GM12872 (cell line): Measurements from ENCODE around the gene OR9A2.

ENCODE experiments used
- TF ChIP-seq, protein P1 (sequence below): IDR thresholded peaks from 3 replicates; pipeline ENCODE4 v1.5.1; 2011; ENCODE audit warnings: low read depth, mild to moderate bottlenecking, low read length, moderate library complexity; ENCODE audit not compliant: insufficient read depth

Gene OR9A2

DNA sequence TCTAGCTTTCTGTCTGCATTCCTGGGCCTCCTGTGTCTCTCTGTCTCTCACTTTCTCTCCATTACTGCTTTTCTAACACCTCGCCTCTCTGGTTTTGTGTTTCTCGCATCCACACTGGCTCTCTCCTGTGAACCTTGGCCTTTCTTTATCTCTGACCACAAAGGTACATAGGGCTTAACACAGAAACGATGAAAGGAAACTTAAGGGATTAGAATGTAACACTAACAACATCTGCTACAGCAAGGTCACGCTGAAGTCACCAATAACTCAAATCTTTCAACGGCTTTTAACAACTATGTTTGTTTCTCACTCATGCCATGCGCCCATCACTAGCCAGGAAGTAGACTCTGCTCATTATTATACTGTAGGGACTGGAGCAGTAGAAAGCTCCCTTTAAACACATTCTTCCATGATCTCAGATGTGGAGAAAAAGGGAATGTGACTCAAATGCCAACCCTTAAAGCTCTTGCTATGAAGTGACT is 15.9 kb upstream of the OR9A2 start:
- TF ChIP-seq, protein P1, sequence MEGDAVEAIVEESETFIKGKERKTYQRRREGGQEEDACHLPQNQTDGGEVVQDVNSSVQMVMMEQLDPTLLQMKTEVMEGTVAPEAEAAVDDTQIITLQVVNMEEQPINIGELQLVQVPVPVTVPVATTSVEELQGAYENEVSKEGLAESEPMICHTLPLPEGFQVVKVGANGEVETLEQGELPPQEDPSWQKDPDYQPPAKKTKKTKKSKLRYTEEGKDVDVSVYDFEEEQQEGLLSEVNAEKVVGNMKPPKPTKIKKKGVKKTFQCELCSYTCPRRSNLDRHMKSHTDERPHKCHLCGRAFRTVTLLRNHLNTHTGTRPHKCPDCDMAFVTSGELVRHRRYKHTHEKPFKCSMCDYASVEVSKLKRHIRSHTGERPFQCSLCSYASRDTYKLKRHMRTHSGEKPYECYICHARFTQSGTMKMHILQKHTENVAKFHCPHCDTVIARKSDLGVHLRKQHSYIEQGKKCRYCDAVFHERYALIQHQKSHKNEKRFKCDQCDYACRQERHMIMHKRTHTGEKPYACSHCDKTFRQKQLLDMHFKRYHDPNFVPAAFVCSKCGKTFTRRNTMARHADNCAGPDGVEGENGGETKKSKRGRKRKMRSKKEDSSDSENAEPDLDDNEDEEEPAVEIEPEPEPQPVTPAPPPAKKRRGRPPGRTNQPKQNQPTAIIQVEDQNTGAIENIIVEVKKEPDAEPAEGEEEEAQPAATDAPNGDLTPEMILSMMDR, result no peak

DNA sequence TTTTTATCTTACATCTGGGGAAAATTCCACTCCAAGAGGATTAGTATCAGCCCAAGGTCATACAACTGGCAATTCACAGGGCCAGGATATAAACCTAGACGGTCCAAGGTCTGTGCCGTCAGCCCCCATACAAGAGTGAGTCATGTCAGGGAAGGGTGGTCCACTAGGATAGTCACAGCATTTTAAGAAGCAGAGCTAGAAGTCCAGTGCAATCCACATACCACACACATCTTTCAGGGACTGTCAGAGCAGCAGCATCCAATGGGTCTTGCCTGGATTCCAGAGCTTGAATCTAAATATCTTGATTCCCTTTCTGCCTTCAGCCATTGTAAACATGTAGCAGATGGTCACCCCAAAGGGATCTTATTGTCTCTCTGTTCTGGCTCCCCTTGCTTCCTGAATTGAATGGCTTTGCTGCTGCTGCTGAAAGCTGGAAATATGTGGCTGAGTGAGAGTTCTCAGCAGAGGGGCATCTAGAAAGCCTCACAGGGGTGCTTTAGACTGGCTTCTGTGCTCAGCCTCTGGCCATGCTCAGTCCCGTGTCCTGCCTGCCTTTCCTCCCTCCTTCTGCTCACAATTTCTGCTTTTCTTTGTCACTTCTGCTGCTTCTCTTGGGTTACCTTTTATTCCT is 15.3 kb upstream of the OR9A2 start:
- TF ChIP-seq, protein P1, result no peak

DNA sequence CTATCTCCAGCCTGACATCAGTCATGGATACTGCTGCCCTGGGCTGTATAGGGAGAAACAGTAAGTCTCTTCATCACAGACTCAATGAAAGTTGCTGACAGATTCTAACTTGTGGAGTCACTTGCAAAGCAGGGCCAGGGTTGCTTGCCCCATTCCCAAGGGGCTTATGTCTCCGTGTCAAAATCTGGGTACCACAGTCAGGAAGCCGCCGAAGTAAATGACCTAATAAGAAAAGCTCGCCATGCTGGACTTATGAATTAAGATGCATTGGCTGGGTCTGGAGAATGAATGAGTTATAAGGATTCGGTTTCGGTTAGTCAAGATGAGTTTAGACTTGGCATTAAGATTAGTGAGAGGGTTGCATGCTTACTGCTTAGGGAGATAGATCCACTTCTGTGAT is 14.4 kb upstream of the OR9A2 start:
- TF ChIP-seq, protein P1, result no peak

DNA sequence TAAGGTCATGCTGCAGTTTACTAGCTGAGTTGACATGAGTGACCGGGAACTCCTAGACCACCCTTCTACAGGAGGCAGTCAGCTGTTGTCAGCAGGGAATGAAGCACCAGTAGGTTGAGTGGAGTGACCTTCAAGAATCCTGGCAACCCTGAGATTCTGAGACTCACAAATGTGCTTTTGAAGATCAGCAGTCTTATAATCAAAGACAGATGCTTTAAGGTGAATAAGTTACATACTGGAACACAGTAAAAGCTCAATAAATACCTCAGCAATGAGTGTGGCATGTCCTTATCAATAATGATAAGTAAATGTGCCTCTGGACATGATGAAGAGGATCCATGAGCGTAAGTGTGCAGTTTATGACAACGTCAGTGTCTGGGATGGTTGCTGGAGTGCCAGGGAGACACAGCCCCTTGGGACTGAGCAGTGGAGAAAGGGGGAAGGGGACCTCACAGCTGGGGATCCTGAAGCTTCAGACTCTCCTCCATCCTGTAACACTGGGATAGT is 13.3 kb upstream of the OR9A2 start:
- TF ChIP-seq, protein P1, result no peak

DNA sequence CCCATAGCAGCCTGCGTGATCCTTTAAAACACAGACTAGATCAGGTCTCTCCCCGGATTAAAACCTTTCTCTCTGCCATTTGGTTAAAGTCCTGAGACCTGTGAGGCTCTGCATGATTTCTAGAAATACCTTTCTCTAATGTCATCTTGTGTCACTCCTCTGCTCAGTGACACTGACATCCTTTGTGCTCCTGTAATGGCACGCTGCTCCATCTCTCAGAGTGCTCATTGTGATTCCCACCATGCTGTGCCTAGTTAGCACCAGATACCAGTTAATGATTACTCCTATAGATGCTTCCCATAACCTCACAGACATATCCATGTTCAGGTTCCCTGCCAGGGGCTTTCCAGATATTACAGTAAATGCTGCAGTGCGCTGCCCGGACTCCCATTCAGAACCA is 11.7 kb upstream of the OR9A2 start:
- TF ChIP-seq, protein P1, result no peak

DNA sequence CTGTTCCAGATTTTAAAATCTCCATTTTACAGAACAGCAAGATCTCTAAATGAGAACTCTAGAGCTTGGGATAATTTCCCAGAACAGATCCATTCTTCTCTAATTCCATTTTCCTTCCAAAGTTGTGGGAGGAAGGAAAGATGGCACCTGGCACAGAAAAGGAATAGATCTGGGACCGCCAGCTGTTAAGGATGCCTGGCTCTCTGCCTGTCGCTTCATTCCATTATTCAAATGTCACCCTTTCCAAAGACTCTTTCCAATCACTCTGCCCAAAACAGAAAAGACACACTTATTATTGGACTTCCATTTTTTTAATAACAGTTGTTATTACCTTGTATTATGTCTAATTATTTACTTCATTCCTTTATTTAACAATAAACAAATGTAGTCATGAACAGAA is 751 bp upstream of the OR9A2 start:
- TF ChIP-seq, protein P1, result no peak

DNA sequence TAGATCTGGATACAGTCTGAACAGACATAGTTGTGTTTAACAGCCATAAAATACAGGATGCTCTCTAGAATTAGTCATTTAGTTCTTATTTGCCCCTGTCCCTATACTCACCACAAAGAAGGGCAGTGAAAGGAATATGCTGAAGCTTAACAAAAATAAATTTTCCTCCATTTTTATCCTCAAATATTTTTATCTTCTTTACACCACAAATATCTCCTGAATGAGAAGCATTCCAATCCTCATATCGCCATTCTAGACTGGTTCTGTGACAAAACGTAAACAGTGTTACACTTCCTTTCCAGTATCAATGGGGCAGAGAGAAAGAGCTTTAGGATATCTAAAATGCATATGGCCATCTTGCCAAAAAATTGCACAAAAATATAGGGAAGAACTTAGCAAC is 1.6 kb downstream of the OR9A2 start:
- TF ChIP-seq, protein P1, result no peak
